ENCODE measurements around the gene CCDC91.

GRCh38 chr12:28563286-28563685 lies 373.0 kb downstream of the CCDC91 start:
- no peak for TF ChIP-seq POLR2A (IDR thresholded peaks at IDR 0.05)
- no peak for TF ChIP-seq CTCF (IDR thresholded peaks at IDR 0.05)
- TF ChIP-seq POLR2AphosphoS5 (IDR thresholded peaks at IDR 0.05; ENCODE audit: insufficient read depth in 1 of 2, low read depth in 1 of 2) = no peak

Data from vagina (tissue), 2 donors.